GM19467 (cell line): ENCODE results near the gene FAM118B.

Source experiments
- ATAC-seq: cut with Tn5 transposase; IDR thresholded peaks from one replicate; pipeline ENCODE4 v1.9.1; 2021; ENCODE audit warnings: mild to moderate bottlenecking, moderate library complexity; ENCODE audit not compliant: unreplicated experiment

FAM118B gene

DNA sequence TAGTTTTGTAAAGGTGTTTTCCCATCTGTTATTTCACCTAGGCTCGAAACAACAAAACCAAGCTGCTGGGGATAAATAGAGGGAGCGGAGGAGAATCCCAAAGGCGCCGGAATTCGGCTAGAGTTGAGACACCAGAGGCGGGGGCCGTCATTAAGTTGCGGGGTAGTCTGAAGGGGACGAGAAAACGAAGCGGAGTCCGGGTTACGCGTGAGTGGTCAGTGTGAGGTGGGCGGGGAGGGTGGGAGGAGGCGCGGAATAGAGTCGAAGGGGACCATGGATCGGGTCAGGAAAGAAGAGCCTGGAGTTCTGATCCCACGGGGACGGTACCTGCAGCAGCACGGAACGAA lies 56.8 kb downstream of the FAM118B start:
- ATAC-seq, result peak; percentile 4

DNA sequence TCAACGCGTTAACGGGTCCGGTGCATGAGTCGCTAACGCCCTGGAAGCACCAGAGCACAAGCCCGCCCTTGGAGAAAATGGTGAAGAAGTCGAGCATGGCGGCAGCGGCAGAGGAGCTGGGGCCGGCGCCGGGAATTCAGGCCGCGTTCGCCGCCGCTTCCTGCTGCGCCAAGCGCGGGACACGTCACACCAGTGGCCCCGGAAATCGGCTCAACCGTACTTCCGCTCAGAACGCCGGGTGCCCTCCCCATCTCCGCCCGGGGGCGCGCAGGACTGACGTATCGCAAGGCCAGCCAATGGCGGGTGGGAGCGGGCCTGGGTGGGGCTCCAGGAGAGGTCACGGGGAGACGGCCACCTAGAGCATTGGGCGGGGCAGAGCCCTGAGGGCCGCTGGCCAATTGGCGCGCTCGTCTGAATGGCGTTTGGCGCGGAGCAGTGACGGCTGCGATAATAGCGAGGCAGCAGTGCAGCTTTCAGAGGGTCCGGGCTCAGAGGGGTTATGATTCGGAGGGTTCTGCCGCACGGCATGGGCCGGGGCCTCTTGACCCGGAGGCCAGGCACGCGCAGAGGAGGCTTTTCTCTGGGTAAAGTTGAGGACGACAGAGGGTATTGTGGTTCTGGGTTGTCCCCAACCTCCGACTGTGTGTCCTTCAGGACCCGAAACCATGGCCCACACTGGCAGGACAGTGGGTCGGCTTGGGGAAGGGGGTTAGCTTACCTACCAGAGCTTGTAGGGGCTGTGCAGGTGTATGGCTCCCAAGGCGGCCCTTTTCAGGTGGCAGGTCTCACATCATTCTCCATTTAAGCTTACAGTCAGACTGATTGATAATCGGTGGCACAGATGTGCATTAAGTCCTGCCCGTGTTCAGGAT lies 57.4 kb downstream of the FAM118B start, which contains the start of the genes FOXRED1 and SRPRA:
Gene FOXRED1 (plus strand): TSS at position 447 of the 872 bp plus-strand sequence. CDS start 53 bp downstream, at position 500.
Gene SRPRA (minus strand): TSS at position 188 of the 872 bp plus-strand sequence. CDS start 91 bp downstream, at position 97.
- ATAC-seq, result peak; percentile 98

DNA sequence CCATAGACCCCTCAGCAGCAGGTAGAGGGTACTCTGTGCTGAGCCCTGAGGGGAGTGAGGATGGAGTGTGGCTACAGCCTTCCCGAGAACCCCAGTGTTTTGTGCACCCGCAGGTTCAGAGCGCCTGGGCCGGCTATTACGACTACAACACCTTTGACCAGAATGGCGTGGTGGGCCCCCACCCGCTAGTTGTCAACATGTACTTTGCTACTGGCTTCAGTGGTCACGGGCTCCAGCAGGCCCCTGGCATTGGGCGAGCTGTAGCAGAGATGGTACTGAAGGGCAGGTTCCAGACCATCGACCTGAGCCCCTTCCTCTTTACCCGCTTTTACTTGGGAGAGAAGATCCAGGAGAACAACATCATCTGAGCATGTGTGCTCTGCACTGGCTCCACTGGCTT lies 65.7 kb downstream of the FAM118B start:
- ATAC-seq, result no peak

DNA sequence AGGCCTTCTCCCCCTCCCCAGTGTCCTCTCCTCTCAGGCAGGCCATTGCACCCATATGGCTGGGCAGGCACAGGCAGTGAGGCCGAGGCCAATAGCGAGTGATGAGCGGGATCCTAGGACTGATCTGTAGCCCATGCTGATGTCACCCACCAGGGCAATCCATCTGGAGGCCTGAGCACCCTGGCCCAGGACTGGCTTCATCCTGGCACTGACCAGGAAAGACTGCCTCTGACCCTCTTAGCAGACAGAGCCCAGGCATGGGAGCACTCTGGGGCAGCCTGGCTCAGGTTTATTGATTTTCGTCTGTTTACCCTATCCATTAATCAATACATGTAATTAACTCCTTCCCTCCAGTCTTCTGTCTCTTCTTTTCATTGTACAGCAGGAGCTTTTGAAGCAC lies 66.2 kb downstream of the FAM118B start:
- no peak for ATAC-seq

DNA sequence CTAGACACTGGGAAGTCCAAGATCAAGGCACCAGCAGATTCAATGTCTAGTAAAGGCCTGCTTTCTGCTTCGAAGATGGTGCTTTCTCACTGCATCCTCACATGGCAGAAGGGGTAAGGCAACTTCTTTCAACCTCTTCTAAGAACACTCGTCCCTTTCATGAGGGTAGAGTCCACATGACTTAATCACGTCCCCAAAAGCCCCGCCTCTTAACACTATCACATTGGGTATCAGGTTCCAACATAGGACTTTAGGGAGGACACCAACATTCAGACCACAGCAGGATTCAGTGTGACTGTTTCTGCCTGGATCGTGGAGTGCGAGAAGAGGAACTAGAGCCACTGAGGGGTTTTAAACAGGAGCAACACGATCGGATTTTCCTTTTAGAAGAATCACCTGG lies 67.6 kb downstream of the FAM118B start:
- no peak for ATAC-seq

DNA sequence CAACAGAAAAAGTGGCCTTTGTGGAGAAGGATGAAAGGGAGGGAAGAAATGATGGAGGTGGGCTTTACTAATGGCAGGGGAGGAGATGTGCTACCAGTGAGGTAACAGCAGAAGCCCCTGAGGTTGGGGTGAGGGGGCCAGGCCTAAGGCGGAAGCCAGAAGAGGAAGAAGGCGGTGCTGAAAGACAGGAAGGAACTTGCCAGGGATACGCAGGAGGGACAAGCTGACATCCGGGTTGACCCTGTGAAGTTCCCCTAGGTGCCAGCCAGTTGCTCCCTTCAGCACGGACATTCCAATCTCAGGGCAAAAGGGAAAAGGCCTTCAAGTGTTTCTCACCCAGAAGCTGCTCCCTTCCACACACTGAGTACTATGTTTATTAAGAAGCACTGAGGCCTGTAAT lies 69.0 kb downstream of the FAM118B start:
- ATAC-seq, result no peak

DNA sequence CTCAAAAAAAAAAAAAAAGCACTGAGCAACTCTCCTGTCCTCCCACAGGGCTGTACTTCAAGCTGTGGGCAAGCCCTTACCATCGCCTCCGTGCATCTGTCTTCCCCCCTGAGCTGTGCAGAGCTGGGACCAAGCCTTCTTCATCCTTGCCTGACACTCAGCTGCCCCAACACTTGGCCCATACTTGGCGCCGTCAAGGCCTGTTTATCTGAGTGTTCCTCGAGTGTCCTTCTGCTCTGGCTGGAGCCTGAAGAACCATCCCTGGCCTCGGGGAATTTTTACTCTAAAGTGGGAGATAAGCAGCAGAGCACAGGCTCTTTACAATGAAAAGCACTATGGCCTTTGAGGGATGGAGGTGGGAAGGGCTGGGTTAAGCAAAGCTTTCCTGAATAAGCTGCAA lies 69.7 kb downstream of the FAM118B start:
- ATAC-seq, result no peak

DNA sequence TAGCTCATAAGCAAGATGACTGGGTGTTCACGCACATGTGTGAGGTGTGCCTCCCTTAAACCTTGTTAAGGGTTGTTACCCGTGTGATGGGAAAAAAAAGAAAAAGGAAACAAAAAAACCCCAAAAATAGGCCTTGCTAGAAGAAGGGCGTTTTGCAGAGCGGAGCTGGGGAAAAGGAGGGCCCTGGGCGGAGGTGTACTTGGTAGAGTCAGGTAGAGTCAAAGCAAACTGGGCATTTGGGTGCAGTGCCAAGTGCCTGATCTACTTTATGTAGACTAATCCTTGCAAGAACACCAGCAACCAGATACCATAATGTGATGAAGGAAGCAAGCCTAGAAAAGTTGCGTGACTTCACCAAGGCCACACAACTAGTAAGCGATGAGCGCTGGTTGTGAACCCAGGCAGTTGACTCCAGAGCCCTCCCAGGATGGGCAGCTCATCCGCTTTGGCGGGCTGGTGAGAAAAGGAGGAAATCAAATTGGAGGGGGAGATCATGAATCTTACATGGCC lies 70.1 kb downstream of the FAM118B start:
- ATAC-seq, result no peak

DNA sequence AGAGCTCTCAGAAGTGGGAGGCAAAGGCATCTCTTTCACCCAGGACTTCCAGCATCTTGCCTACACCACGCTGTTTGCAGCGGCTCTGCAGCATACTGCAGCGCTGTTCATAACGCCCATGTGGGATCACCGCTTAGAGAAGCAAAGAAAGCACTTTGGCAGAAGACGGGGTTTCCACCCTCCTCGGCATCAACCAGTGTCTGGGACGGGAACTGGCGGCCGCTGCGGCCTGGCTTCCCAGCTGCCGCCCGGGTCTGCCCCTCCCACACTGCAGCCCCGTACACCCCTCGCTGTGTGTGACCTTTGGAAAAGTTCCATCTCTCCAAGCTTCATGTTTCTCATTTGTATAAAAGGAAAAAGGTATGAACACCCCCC lies 70.8 kb downstream of the FAM118B start:
- ATAC-seq, result no peak

DNA sequence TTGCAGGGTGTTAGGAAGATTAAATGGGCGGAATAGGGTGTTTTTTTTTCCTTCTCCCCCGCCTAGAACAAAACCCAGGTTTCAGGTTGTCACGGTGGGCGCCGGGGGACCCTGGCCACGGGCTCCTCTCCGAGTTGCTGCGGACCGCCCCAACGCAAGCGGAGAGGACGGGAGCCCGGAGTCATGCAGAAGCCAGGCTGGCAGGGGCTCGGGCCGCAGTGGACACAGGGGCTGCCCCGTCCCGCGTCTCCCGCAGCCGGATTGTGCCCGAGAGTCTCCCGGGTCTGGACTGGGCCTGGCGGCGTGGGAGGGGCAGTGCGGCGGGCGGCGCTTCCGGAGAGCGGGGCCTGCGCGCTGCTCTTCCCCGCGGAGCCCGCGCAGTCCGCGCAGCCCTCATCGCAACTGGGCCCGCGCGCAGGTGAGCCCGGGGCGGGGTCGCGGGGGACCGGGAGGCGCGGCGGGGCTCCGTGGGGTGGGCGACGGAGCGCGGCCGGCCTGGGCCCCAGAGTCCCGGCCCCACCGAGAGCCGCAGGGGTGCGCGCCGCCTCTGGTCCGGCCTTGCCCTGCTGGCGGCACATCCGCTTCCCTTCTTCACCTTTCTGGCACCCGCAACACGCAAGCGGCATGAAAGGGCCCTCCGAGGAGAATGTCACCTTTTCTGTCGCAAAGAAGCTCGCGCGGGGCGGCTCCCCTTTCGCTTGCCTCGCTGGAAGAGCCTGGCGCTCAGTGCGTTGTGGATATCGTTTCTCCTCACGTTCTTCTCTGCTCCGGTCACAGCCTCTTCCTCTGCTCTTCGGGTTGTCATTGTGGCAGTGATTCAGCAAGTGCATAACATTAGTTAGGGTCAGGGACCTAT lies 71.4 kb downstream of the FAM118B start, which contains the start of gene TIRAP:
Gene TIRAP (plus strand): TSS at position 358 of the 856 bp plus-strand sequence. CDS start 7,802 bp downstream, outside the sequence.
- peak; percentile 62 for ATAC-seq

DNA sequence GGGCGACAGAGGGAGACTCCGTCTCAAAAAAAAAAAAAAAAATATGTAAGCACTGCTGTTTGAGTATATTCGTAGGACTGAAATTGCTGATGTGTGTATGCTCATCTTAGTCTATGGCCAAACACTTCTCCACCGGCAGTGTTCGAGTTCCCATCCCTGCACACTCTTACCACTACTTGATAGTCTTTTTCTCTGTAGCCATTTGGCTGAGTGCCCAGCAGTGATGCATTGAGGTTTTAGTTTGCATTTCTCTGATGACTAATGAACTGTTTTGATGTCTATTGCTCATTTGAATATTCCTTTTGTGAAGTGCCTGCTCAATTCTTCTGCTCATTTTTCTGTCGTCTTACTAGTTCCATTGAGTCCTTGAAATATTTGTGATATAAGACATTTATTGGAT lies 73.2 kb downstream of the FAM118B start:
- ATAC-seq, result peak; percentile 37

DNA sequence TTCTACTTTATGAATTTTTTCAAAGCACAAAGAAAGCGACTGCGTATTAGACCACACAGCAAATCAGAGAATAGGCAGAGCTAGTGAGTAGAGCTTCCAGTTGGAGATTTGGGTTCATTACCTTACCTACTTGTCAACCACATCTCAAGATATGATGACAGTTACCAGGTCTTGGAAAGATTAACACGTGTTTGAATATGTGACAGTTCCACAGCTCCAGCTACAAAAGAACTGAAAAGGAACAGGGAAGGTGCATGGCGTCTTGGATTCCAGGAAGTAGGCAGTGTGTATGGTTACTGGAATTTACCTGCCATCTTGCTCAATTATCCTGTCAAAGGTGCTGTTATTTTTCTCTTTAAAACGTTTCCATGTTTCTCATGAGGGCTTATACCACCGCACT lies 76.7 kb downstream of the FAM118B start:
- no peak for ATAC-seq

DNA sequence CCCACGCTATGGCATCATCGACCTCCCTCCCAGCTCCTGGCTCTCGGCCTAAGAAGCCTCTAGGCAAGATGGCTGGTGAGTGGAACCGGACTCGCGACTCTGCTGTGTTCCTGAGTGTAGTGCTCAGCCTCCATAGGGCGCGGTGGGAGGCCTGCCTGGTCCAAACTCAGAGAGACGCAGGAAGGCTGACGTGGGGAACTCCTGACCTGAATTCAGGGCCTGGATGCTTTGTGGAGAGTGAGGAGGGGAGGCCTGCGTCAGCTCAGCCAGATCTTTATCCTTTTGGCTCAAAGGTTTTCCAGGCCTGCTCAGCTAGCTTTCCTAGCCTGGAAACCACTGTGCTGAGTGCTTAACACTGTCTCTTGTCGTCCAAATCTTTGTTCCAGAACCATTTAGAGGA lies 79.3 kb downstream of the FAM118B start:
- no peak for ATAC-seq

DNA sequence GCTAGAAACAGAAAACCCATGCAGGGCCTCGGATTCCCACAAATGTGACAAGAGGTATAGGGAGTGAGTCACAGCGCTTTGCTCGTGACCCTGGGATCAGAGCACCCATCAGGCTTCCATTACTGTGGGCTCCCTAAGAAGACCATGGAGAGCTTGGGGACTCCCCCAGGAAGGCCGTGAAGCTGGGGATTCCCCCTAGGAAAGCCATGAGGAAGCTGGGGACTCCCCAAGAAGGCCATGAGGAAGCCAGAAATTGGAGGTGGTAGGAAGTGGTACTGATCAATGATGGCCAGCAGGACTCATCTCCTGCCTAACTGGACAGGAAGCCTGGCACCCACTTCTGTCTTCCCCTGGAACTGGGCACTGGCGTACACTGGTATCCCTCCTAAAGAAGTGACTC lies 82.1 kb downstream of the FAM118B start:
- no peak for ATAC-seq

DNA sequence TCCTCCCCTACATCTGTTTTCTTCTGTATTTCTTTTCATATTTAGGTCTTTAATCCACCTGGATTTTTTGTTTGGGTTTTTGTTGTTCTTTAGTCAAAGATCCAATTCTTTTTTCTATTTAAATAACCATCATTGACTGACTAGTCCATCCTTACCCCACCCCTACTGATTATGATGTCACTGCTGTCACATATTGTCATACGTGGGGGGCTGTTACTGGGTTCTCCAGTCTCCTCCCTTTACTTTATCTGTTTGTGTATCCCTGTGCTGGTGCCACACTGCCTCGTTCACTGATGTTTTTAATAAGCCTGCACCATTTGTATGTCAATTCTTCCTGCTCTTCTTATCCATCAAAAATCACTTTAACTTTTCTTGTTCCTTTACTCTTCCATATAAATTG lies 85.4 kb downstream of the FAM118B start:
- no peak for ATAC-seq

DNA sequence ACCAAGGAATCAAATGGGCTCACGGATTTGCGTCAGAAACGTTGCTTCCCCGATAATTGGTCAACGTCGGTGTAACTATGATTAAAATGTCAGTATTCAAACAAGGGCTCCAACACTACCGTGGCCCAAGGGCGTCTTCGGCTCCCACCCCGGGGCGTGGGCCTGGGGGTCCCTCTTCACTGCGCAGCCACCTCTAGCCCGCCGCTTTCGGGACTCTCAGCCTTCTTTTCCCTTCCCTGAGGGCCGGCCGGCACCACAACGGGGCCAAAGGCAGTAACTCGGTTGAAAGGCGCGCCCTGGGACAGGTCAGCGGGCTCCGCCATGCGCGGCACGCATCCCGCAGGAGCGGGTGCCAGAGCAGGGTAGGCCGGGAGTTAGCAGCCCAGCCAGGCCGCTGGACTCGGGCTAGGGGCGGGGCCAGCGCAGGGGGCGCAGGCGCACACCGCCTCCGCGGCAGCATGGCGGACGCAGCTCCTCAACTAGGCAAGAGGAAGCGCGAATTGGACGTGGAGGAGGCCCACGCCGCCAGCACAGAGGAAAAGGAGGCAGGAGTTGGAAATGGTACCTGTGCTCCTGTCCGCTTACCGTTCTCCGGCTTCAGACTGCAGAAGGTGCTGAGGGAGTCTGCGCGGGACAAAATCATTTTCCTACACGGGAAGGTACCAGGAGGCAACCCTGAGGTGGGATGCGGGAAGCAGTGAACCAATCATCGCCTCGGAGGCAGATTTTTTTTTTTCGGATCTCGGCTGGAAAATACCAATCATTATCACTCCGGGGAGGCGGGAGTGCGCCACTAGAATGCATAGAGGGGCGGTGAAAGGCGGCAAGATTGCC lies 92.3 kb downstream of the FAM118B start, which contains the start of gene DCPS:
Gene DCPS (plus strand): TSS at position 438 of the 834 bp plus-strand sequence. CDS start 21 bp downstream, at position 459.
- ATAC-seq, result peak; percentile 91

DNA sequence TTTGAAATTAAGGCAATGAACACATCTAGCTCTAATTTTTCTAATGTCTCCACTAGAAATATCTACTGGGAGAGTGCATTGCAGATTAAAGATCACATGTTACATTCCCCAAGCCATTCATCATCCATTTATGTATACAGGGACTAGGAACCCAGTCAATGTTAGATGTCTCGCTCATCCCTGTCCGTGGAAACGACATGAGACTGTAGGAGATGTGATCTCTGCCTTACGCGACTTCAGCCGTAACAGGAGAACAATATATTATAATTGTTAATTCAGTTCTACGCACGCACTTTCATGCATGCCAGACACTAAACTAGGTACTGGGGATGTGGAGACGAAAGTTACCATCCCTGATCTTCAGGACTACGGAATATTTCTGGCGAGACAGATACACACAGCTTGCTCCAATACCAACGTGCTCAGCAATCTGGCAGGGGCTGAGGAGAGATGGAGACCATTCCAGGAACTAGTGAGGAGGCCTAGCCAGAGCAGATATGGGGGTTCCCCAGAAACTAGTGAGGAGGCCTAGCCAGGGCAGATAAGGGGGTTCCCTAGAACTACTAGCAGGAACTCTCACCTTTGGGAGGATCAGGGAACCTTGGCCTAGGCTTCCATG lies 93.0 kb downstream of the FAM118B start:
- ATAC-seq, result no peak

DNA sequence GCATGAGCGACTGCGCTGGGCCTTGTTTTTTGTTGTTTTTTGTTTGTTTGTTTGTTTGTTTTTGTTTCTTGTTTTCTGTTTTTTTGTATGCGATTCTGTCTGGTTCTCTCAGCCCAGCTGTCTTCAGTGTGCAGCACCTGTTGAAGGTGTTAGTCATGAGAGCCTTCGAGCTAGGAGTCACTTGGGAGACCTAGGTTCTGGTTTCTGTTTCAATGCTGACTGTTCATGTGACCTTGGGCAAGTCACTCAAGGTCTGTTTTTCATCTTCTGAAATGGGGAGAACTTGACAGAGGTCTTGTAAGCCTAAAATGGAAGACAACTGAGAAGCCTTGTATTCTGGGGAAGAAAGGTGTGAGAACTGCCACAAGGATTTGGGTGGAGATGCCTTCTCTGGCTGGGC lies 94.1 kb downstream of the FAM118B start:
- peak; percentile 47 for ATAC-seq

DNA sequence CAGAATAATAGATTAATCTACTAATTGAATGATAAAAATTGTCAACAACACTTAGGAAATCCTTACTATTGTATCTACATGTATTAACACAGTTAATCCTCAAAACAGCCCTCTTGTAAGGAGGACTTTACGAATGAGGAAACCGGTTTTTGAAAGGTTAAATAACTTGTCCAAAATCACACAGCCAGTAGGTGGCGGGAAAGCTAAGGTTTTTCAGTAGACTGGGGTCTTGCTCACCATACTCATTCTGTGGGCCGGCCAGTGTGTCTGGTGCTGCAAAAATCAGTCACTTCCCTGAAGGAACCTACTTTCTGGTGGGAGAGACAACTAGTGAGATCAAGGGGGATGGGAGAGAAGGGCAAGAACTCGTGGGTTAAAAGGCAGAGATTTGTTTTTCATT lies 96.1 kb downstream of the FAM118B start:
- ATAC-seq, result no peak

DNA sequence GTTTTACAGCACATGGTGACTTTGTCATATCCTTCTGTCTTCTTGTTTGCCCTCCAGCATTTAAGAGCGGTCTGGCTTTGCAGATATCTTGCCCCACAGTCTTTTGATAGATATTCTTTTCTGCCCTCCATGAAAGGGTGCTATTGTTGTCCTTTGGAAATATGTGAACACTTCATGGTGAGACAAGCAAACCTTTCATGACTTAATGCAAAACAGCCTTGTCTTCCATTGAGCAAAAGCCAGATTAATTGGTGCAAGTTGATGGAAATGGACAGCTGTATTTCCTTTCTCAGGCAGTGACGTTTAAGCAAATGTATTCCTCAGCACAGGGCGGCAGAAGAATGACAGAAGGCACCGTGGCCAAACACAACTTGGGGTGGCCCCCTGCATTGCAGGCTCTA lies 96.7 kb downstream of the FAM118B start:
- no peak for ATAC-seq
